Loucy (cell line): ENCODE results near the gene RPS6KA3.

Experiments used
- H2AFZ ChIP-seq: fragments of 200-600 bp; sonication (generic); 2 replicates; pipeline ENCODE4 v1.6.0; 2016; ENCODE audit warnings: antibody characterized with exemption, mild to moderate bottlenecking, low read length, moderate library complexity
- H3F3A ChIP-seq: fragments of 200-600 bp; 2 replicates; pipeline ENCODE4 v1.6.0; 2016; ENCODE audit warnings: antibody characterized with exemption, low read depth, mild to moderate bottlenecking
- H3K27me3 ChIP-seq: fragments of 200-600 bp; sonication (generic); 2 replicates; pipeline ENCODE4 v1.6.1; 2014; ENCODE audit warnings: low read length, mild to moderate bottlenecking; ENCODE audit not compliant: insufficient read depth, poor library complexity, severe bottlenecking
- H3K36me3 ChIP-seq: fragments of 200-600 bp; sonication (generic); 2 replicates; pipeline ENCODE4 v1.6.1; 2016; ENCODE audit warnings: low read length; ENCODE audit not compliant: insufficient read depth
- H3K4me1 ChIP-seq: fragments of 200-600 bp; sonication (generic); 2 replicates; pipeline ENCODE4 v1.5.1; 2014; ENCODE audit warnings: low read length, mild to moderate bottlenecking; ENCODE audit not compliant: insufficient read depth, poor library complexity, severe bottlenecking
- H3K4me2 ChIP-seq: fragments of 200-600 bp; sonication (generic); 2 replicates; pipeline ENCODE4 v1.6.0; 2014; ENCODE audit warnings: antibody characterized with exemption, low read length, low read depth, mild to moderate bottlenecking; ENCODE audit not compliant: poor library complexity, severe bottlenecking
- H3K4me3 ChIP-seq: fragments of 200-600 bp; sonication (generic); 2 replicates; pipeline ENCODE4 v1.5.1; 2014; ENCODE audit warnings: low read length, mild to moderate bottlenecking, mixed read lengths; ENCODE audit not compliant: poor library complexity, severe bottlenecking
- H3K79me2 ChIP-seq: fragments of 200-600 bp; sonication (generic); 2 replicates; pipeline ENCODE4 v1.6.1; 2014; ENCODE audit warnings: low read length; ENCODE audit not compliant: insufficient read depth
- H3K9ac ChIP-seq: fragments of 200-600 bp; sonication (generic); 2 replicates; pipeline ENCODE4 v1.6.0; 2014; ENCODE audit warnings: mild to moderate bottlenecking, low read depth, low read length, moderate library complexity; ENCODE audit not compliant: poor library complexity, severe bottlenecking
- H3K9me2 ChIP-seq: fragments of 200-600 bp; sonication (generic); replicated peaks from 2 replicates; pipeline ENCODE4 v1.6.1; 2016; ENCODE audit warnings: low read depth, low read length, mixed read lengths
- H3K9me3 ChIP-seq: fragments of 200-600 bp; sonication (generic); 2 replicates; pipeline ENCODE4 v1.6.1; 2014; ENCODE audit warnings: mild to moderate bottlenecking, antibody characterized with exemption, low read length, low read depth; ENCODE audit not compliant: insufficient read depth
- H4K20me1 ChIP-seq: fragments of 200-600 bp; sonication (generic); 2 replicates; pipeline ENCODE4 v1.6.0; 2014; ENCODE audit warnings: antibody characterized with exemption, low read length, mild to moderate bottlenecking; ENCODE audit not compliant: insufficient read depth, poor library complexity, severe bottlenecking
- EZH2phosphoT487 ChIP-seq: fragments of 200-600 bp; IDR thresholded peaks from 2 replicates; pipeline ENCODE4 v1.6.1; 2018; ENCODE audit warnings: antibody characterized with exemption, mild to moderate bottlenecking, moderate library complexity, borderline replicate concordance
- TF ChIP-seq, protein P1 (sequence below): fragments of 200-600 bp; sonication (generic); conservative IDR thresholded peaks from 2 replicates; pipeline ENCODE4 v1.5.1; 2014; ENCODE audit warnings: mild to moderate bottlenecking, antibody characterized with exemption, low read length

Gene RPS6KA3

GRCh38 chrX:20240201-20240600 lies 26.5 kb downstream of the RPS6KA3 start:
- Histone ChIP-seq H3K79me2 (peaks cover 91% of the 10 kb centered on the region), H3K4me3 (no peak overlapping the region)
- TF ChIP-seq EZH2phosphoT487, result no peak
- TF ChIP-seq, protein P1, sequence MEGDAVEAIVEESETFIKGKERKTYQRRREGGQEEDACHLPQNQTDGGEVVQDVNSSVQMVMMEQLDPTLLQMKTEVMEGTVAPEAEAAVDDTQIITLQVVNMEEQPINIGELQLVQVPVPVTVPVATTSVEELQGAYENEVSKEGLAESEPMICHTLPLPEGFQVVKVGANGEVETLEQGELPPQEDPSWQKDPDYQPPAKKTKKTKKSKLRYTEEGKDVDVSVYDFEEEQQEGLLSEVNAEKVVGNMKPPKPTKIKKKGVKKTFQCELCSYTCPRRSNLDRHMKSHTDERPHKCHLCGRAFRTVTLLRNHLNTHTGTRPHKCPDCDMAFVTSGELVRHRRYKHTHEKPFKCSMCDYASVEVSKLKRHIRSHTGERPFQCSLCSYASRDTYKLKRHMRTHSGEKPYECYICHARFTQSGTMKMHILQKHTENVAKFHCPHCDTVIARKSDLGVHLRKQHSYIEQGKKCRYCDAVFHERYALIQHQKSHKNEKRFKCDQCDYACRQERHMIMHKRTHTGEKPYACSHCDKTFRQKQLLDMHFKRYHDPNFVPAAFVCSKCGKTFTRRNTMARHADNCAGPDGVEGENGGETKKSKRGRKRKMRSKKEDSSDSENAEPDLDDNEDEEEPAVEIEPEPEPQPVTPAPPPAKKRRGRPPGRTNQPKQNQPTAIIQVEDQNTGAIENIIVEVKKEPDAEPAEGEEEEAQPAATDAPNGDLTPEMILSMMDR, result no peak

GRCh38 chrX:20237864-20238263 lies 28.8 kb downstream of the RPS6KA3 start:
- no peak overlapping the region for H3K4me2 ChIP-seq
- no peak overlapping the region for H3K4me3 ChIP-seq
- H3K9me3 ChIP-seq, result 0 out of 2 replicates have a peak, but pooled peaks cover 3% of the 10 kb centered on the region

More at GRCh38 chrX:20240201-20240600, 26.5 kb downstream of the RPS6KA3 start:
- Histone ChIP-seq H3K9ac (no peak overlapping the region), H3K9me3 (0 out of 2 replicates have a peak, but pooled peaks cover 3% of the 10 kb centered on the region), H4K20me1 (peaks cover 28% of the 10 kb centered on the region), H3K9me2 (no peaks in the 10 kb centered on the region), H2AFZ (no peak overlapping the region), H3K27me3 (no peaks in the 10 kb centered on the region), H3K4me1 (no peaks in the 10 kb centered on the region), H3K4me2 (no peak overlapping the region), H3K36me3 (0 out of 2 replicates have a peak, but pooled peaks cover 7% of the 10 kb centered on the region), H3F3A (no peaks in the 10 kb centered on the region)

DNA sequence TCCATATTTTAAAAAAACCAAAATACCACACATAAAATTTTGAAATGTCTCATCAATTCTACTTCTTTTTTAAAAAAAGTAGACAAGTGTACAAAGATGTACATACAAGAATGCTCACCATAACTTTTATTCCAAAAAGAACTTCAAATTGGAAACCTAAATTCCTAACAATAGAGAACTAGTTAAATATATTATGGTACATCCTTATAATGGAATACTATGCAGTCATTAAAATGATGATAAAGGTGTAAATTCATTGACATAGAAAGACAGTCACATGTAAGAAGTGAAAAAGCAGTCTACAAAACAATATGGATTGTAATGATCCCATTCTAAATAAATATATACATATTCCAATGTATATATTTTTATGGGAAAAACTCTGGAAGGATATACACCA lies 31.0 kb downstream of the RPS6KA3 start:
- H3K4me1 ChIP-seq, result no peaks in the 10 kb centered on the region

More at GRCh38 chrX:20237864-20238263, 28.8 kb downstream of the RPS6KA3 start:
- Histone ChIP-seq H3K27me3 (no peaks in the 10 kb centered on the region), H3K9me2 (no peaks in the 10 kb centered on the region), H2AFZ (no peak overlapping the region), H3K4me1 (no peaks in the 10 kb centered on the region), H3K79me2 (peaks cover 84% of the 10 kb centered on the region), H4K20me1 (peaks cover 23% of the 10 kb centered on the region), H3F3A (no peaks in the 10 kb centered on the region), H3K36me3 (peaks cover 29% of the 10 kb centered on the region; the same call in 1 of the 2 replicates), H3K9ac (no peak overlapping the region)
- TF ChIP-seq, protein P1, result no peak

More for the DNA sequence above, 31.0 kb downstream of the RPS6KA3 start:
- Histone ChIP-seq H3K36me3 (peaks cover 46% of the 10 kb centered on the region; the same call in 1 of the 2 replicates), H3K9me3 (no peaks in the 10 kb centered on the region), H3K79me2 (peaks cover 71% of the 10 kb centered on the region), H3K27me3 (no peaks in the 10 kb centered on the region), H3K9me2 (no peaks in the 10 kb centered on the region), H4K20me1 (peaks cover 15% of the 10 kb centered on the region), H3K4me2 (no peak overlapping the region), H3K9ac (no peak overlapping the region), H3K4me3 (no peak overlapping the region), H2AFZ (no peak overlapping the region), H3F3A (no peaks in the 10 kb centered on the region)
- TF ChIP-seq, protein P1, result no peak
- no peak for TF ChIP-seq EZH2phosphoT487
